K562 (cell line): Measurements from ENCODE around the gene RNF34. TPM values are rescaled to one million over a fixed set of nuclear protein-coding genes. Genes with fewer than 3 reads are reported as not detected.
A peak's percentile ranks its signal among the peaks of the same experiment; 100 is the strongest.

Source experiments
- ATAC-seq: fragments of 200-7000 bp; cut with Tn5 transposase; 3 replicates; pipeline ENCODE4 v1.9.1; 2020; ENCODE audit warnings: moderate library complexity
- BruUV-seq: library from RNA; stranded (reverse); fragments of 400-500 nt; replicated peaks from 2 replicates; lab custom pipeline; 2021; lab: Mats Ljungman, UMichigan
- CTCF ChIA-PET: fragments of 300-600 bp; formaldehyde crosslinking; extraction: SDS; loops from one replicate; lab custom pipeline; 2021; ENCODE audit warnings: low intra/inter-chr PET ratio; lab: Yijun Ruan, JAX
- POLR2A ChIA-PET: fragments of 300-600, 350-650 bp; sonication (Branson Sonifier 250); formaldehyde crosslinking; extraction: SDS; loops from one replicate; lab custom pipeline; 2021; ENCODE audit warnings: antibody characterized with exemption, inconsistent platforms; lab: Yijun Ruan, JAX
- DNase-seq, 4 experiments: peaks; one replicate each; pipeline versions ENCODE4 v3.0.0 to v3.0.0-alpha.2; 2011 to 2018; ENCODE audit warnings: low spot score in 3 of 4, mixed read lengths in 3 of 4; ENCODE audit errors: extremely low read depth in 1 of 4
- FAIRE-seq: peaks from 2 replicates; lab custom pipeline; 2011; peaks lifted over from hg19 to GRCh38; lab: Jason Lieb, UNC
- H2AFZ ChIP-seq: 2 replicates; pipeline ENCODE4 v1.6.0; 2011; ENCODE audit warnings: low read depth, low read length, control low read depth, inconsistent platforms
- H3K27ac ChIP-seq: fragments of 200-600 bp; 3 replicates; pipeline ENCODE4 v1.8.0; 2011; ENCODE audit warnings: low read depth, mild to moderate bottlenecking, control low read depth, inconsistent platforms, low read length, moderate library complexity, mixed read lengths; ENCODE audit errors: extremely low read depth
- H3K27me3 ChIP-seq, 2 experiments: fragments of 300-600 bp in 1 of 2; 2 replicates in 1 of 2; 3 replicates in 1 of 2; pipeline versions ENCODE4 v1.6.0 to v1.8.0; 2011; ENCODE audit warnings: inconsistent platforms in 2 of 2, low read length in 2 of 2, mild to moderate bottlenecking in 1 of 2, mixed read lengths in 1 of 2, moderate library complexity in 1 of 2; ENCODE audit not compliant: control insufficient read depth in 2 of 2, insufficient read depth in 2 of 2
- H3K36me3 ChIP-seq: fragments of 300-600 bp; 3 replicates; pipeline ENCODE4 v1.8.0; 2011; ENCODE audit warnings: mild to moderate bottlenecking, low read length, inconsistent platforms; ENCODE audit not compliant: control insufficient read depth, insufficient read depth
- H3K4me1 ChIP-seq, 2 experiments: fragments of 200-600 bp in 1 of 2; replicated peaks in 1 of 2; 2 replicates in 1 of 2; 3 replicates in 1 of 2; pipeline versions ENCODE4 v1.5.1 to v1.8.0; 2011; ENCODE audit warnings: inconsistent platforms in 2 of 2, low read length in 2 of 2, mild to moderate bottlenecking in 1 of 2, mixed read lengths in 1 of 2, moderate library complexity in 1 of 2; ENCODE audit not compliant: control insufficient read depth in 2 of 2, insufficient read depth in 2 of 2
- H3K4me2 ChIP-seq: 2 replicates; pipeline ENCODE4 v1.6.1; 2011; ENCODE audit warnings: low read length, control low read depth, inconsistent platforms, mixed read lengths; ENCODE audit not compliant: insufficient read depth
- H3K4me3 ChIP-seq: fragments of 200-600 bp; sonication (generic), shearing (Covaris generic); 2 replicates; pipeline ENCODE4 v1.5.1; 2016; ENCODE audit warnings: control low read depth, inconsistent platforms
- H3K79me2 ChIP-seq: fragments of 200-600 bp; 3 replicates; pipeline ENCODE4 v1.8.0; 2011; ENCODE audit warnings: low read length, inconsistent platforms; ENCODE audit not compliant: control insufficient read depth, insufficient read depth
- H3K9ac ChIP-seq, 2 experiments: 2 replicates each; pipeline versions ENCODE4 v1.6.0 to v1.6.1; 2011; ENCODE audit warnings: low read depth in 2 of 2, low read length in 2 of 2, control low read depth in 1 of 2, inconsistent platforms in 1 of 2, mild to moderate bottlenecking in 1 of 2, mixed read lengths in 1 of 2; ENCODE audit not compliant: insufficient read depth in 1 of 2
- H3K9me1 ChIP-seq: one replicate; pipeline ENCODE4 v1.6.0; 2011; ENCODE audit warnings: inconsistent platforms, mild to moderate bottlenecking, low read length, moderate library complexity; ENCODE audit not compliant: control insufficient read depth, insufficient read depth
- H3K9me3 ChIP-seq: replicated peaks from 2 replicates; pipeline ENCODE4 v1.5.1; 2011; ENCODE audit warnings: low read depth, low read length, inconsistent platforms; ENCODE audit not compliant: control insufficient read depth, insufficient read depth
- H4K20me1 ChIP-seq: replicated peaks from 2 replicates; pipeline ENCODE4 v1.6.1; 2011; ENCODE audit warnings: low read length, inconsistent platforms, mixed read lengths; ENCODE audit not compliant: control insufficient read depth, insufficient read depth
- ATF1 ChIP-seq, 2 experiments: fragments of 450-650 bp in 1 of 2; IDR thresholded peaks; 2 replicates each; pipeline ENCODE4 v1.6.1; 2016; ENCODE audit warnings: missing compliant biosample characterization in 1 of 2, missing genetic modification characterization in 1 of 2
- CBFA2T3 ChIP-seq: fragments of 450-650 bp; IDR thresholded peaks from 2 replicates; pipeline ENCODE4 v1.6.1; 2017
- CXXC5 ChIP-seq: fragments of 250-450 bp; sonication (Bioruptor Pico); IDR thresholded peaks from 2 replicates; pipeline ENCODE4 v1.8.0; 2022; ENCODE audit warnings: inconsistent platforms, mild to moderate bottlenecking, moderate library complexity
- HNRNPK ChIP-seq: fragments of 200-400 bp; formaldehyde crosslinking; IDR thresholded peaks from one replicate; pipeline ENCODE4 v1.6.1; 2018; ENCODE audit warnings: mild to moderate bottlenecking, low read depth, low read length; ENCODE audit not compliant: poor library complexity, severe bottlenecking
- ID3 ChIP-seq, 2 experiments: fragments of 250-450 bp in 1 of 2; fragments of 450-650 bp in 1 of 2; sonication (Bioruptor Pico) in 1 of 2; IDR thresholded peaks; 2 replicates each; pipeline versions ENCODE4 v1.6.1 to v1.8.0; 2016 to 2021; ENCODE audit warnings: mild to moderate bottlenecking in 2 of 2, moderate library complexity in 2 of 2, missing compliant biosample characterization in 1 of 2, missing genetic modification characterization in 1 of 2
- KDM1A ChIP-seq, 2 experiments: fragments of 450-650 bp; IDR thresholded peaks; 2 replicates each; pipeline ENCODE4 v1.6.1; 2016; ENCODE audit warnings: mild to moderate bottlenecking in 2 of 2
- MTA3 ChIP-seq: fragments of 450-650 bp; formaldehyde crosslinking; IDR thresholded peaks from 2 replicates; pipeline ENCODE4 v1.6.1; 2017; ENCODE audit warnings: mild to moderate bottlenecking, borderline replicate concordance
- NFRKB ChIP-seq: fragments of 450-650 bp; IDR thresholded peaks from 2 replicates; pipeline ENCODE4 v1.6.1; 2016; ENCODE audit warnings: low read depth
- TGIF2 ChIP-seq: sonication (generic); formaldehyde crosslinking; IDR thresholded peaks from 2 replicates; pipeline ENCODE4 v1.8.1; 2022; ENCODE audit warnings: mild to moderate bottlenecking, missing genetic modification reagents, moderate library complexity
- ZBTB1 ChIP-seq: sonication (generic); formaldehyde crosslinking; IDR thresholded peaks from 2 replicates; pipeline ENCODE4 v1.8.1; 2023; ENCODE audit warnings: missing genetic modification reagents, low read depth, mild to moderate bottlenecking, borderline replicate concordance
- ZC3H11A ChIP-seq: IDR thresholded peaks from 2 replicates; pipeline ENCODE4 v1.6.1; 2012; ENCODE audit warnings: low read depth, low read length, improper control_type of control experiment
- ZNF133 ChIP-seq: fragments of 250-450 bp; sonication (Bioruptor Pico); IDR thresholded peaks from 2 replicates; pipeline ENCODE4 v1.4.0; 2020; ENCODE audit warnings: mild to moderate bottlenecking
- WGBS: fragments of 100-300 bp; shearing (Covaris generic); methylation state at CpG from one replicate; pipeline ENCODE4 v1.1.6; 2016; ENCODE audit warnings: low coverage, mixed read lengths; ENCODE audit not compliant: insufficient coverage; ENCODE audit errors: missing lambda C conversion rate; 5-methylcytosine and 5-hydroxymethylcytosine counted together
- in situ Hi-C: fragments of 300-500 bp; cut with MboI; formaldehyde crosslinking; loops from 4 replicates; pipeline ENCODE4 v1.15.0; 2018; ENCODE audit warnings: inconsistent platforms, mixed read lengths
- intact Hi-C: fragments of 100-400 bp; cut with micrococcal nuclease; formaldehyde crosslinking; loops from 2 replicates; pipeline ENCODE4 v1.14.2; 2022
- polyA plus RNA-seq, 8 experiments: library from polyadenylated mRNA; depleted of rRNA in 4 of 8; stranded (reverse) in 5 of 8; unstranded in 3 of 8; fragments of >200 nt; fragmentation: Nextera tagmentation in 2 of 8; fragmentation: Illumina TruSeq in 1 of 8; extraction: Ambion mirVana in 2 of 8; extraction: Trizol in 1 of 8; gene quantifications; 2 replicates each; pipeline versions ENCODE4 v1.2.1 to v1.2.3, GENCODE V29; 2011 to 2014; ENCODE audit warnings: inconsistent platforms in 1 of 8, missing spikeins in 1 of 8
- total RNA-seq, 7 experiments: library from RNA; depleted of rRNA in 6 of 7; stranded (reverse); fragments of >200 nt in 6 of 7; fragmentation: Illumina TruSeq in 2 of 7; extraction: Trizol in 2 of 7; gene quantifications; 2 replicates each; pipeline versions ENCODE4 v1.2.1 to v1.2.3, GENCODE V29; 2011 to 2021; ENCODE audit warnings: low replicate concordance in 1 of 7

The RNF34 gene
- total and polyA plus RNA-seq, 9 of the 15 experiments (the other 6 are each of a cell fraction or from before 2014, with no cell fraction given): 41.7 to 88.9 (median 54.1) TPM

GRCh38 chr12:121392325-121392716 is 7.6 kb upstream of the RNF34 start:
- no peaks in the 10 kb centered on the region for H3K27me3 ChIP-seq
- FAIRE-seq (no peak), ATAC-seq (no peak), DNase-seq (no peak)
- in situ Hi-C loops: no loop called here
- POLR2A ChIA-PET: interaction anchor here (0.6 to 2.4 kb wide), 9 partner anchors 9 to 315 kb away, joined by 3 to 13 read pairs (median 3); partner anchors contain the start of gene ANAPC5
- no peaks in the 10 kb centered on the region for H3K9me3 ChIP-seq
- no TSS peak for BruUV-seq
- no peaks in the 10 kb centered on the region for H3K36me3 ChIP-seq
- H3K27ac ChIP-seq: no peak overlapping the region
- no peak overlapping the region for H3K4me3 ChIP-seq
- no peaks in the 10 kb centered on the region for H3K79me2 ChIP-seq
- WGBS: 46% methylated on average over 3 of the region's 3 CpGs
- H2AFZ ChIP-seq: no peak overlapping the region
- peaks cover 10 to 16% of the 10 kb centered on the region in 2 experiments; a peak in 4 of 5 replicates for H3K4me1 ChIP-seq
- H3K4me2 ChIP-seq: no peak overlapping the region
- H3K9me1 ChIP-seq: no peaks in the 10 kb centered on the region
- intact Hi-C loops: no loop called here
- H3K9ac ChIP-seq: no peak overlapping the region
- 0 out of 4 replicates have a peak, but pooled peaks of 1 of the 2 experiments have one; percentile 2 for TF ChIP-seq KDM1A (IDR thresholded peaks at IDR 0.05)
- TF ChIP-seq ATF1 (CRISPR knock-in tag; IDR thresholded peaks at IDR 0.05): no peak
- TF ChIP-seq ATF1 (tag; IDR thresholded peaks at IDR 0.05): 0 out of 2 replicates have a peak, but pooled peaks have one; percentile 6
- no peak for TF ChIP-seq MTA3
- TF ChIP-seq, all 486 proteins: peak for 2
- CTCF ChIA-PET: interaction anchor here (0.6 kb wide), 1 partner anchor 128 kb away, joined by 3 read pairs; no protein-coding TSS in a partner anchor
- H4K20me1 ChIP-seq: no peaks in the 10 kb centered on the region

- no peak for FAIRE-seq
- BruUV-seq: no TSS peak
Observed at GRCh38 chr12:121397521-121397920, 2.4 kb upstream of the RNF34 start.

More at GRCh38 chr12:121397521-121397920, 2.4 kb upstream of the RNF34 start:
- no peaks in the 10 kb centered on the region for H3K9me1 ChIP-seq
- H3K9me3 ChIP-seq: no peaks in the 10 kb centered on the region
- DNase-seq: peak in 1 of 4 experiments; percentile 29
- intact Hi-C loops (no loop called here), in situ Hi-C loops (no loop called here)
- no peak for TF ChIP-seq CBFA2T3
- no peak for TF ChIP-seq ID3 (CRISPR knock-in tag; IDR thresholded peaks at IDR 0.05)
- no peak for TF ChIP-seq ID3 (tag; IDR thresholded peaks at IDR 0.05)
- TF ChIP-seq ZBTB1: no peak
- TF ChIP-seq ZNF133 (CRISPR knock-in tag): no peak
- TF ChIP-seq TGIF2: no peak
- TF ChIP-seq HNRNPK: no peak
- no peak for TF ChIP-seq ZC3H11A
- TF ChIP-seq NFRKB: no peak
- TF ChIP-seq CXXC5 (CRISPR knock-in tag): no peak
- TF ChIP-seq, all 486 proteins: peak for 0
- Histone ChIP-seq H3K36me3 (peaks cover 4% of the 10 kb centered on the region; the same call in 1 of the 3 replicates), H4K20me1 (no peaks in the 10 kb centered on the region; the same call in 1 of the 2 replicates), H2AFZ (no peak overlapping the region), H3K4me2 (no peak overlapping the region), H3K4me3 (no peak overlapping the region), H3K79me2 (peaks cover 40% of the 10 kb centered on the region), H3K9ac (no peak overlapping the region), H3K4me1 (peaks cover 3 to 20% of the 10 kb centered on the region in 2 experiments; a peak in 4 of 5 replicates), H3K27me3 (no peaks in the 10 kb centered on the region), H3K27ac (no peak overlapping the region)
- no peak for ATAC-seq
- POLR2A ChIA-PET: interaction anchor here (0.7 kb wide), 1 partner anchor 46 kb away, joined by 3 read pairs; no protein-coding TSS in a partner anchor
- CTCF ChIA-PET: no interaction called here
- 72% methylated on average over 8 of the region's 14 CpGs for WGBS
